Astrocyte (in vitro differentiated cells and primary cell): ENCODE results near the gene CDYL.

Experiments
- CTCF ChIP-seq: IDR thresholded peaks from 2 replicates; pipeline ENCODE4 v1.5.1; 2011; ENCODE audit warnings: low read depth, mild to moderate bottlenecking, inconsistent platforms, low read length, moderate library complexity; ENCODE audit not compliant: insufficient read depth
- EZH2 ChIP-seq: IDR thresholded peaks from 2 replicates; pipeline ENCODE4 v1.6.1; 2012; ENCODE audit warnings: mild to moderate bottlenecking, low read length, inconsistent platforms; ENCODE audit not compliant: insufficient read depth

DNA sequence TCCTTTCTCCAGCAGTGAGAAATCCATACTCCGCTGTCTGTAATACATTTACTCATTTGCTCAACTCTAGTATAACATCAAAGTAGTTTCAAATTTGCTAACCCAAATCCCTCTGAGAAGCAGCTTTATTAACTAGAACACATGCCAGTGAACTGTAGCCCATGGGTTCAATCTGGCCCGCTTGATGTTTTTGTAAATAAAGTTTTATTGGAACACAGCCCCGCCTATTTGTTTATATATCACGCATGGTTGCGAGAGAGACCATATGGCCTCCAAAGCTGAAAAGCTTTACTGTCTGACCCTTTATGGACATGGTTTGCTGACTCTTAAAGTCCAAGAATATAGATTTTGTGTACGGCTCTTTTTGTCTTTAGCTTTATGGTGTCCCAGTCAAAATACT is 32.2 kb downstream of the CDYL start:
- TF ChIP-seq EZH2 (no peak), CTCF (no peak)
